ENCODE results near the gene CR1L.

DNA sequence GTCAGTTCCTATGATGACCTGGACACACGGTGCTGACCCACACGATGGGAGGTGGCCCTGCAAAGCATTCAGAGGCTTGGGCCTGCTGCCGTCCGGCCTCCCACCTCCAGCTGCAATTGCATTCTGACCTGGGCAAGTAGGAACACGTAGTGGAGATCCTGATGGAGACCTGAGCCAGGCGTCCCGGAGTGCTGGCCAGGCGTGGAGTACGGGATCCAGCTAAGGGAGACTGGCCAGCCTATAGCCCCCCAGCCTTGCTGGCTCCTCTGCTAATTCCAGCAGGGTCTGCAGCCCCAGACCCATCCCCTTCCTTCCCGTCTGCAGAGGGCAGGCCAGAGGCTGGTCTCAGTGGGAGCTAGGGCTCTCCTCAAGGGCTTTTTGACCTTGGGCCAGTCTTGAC, 118.2 kb downstream of the CR1L start:
- TF ChIP-seq NANOG (IDR thresholded peaks at IDR 0.05; ENCODE audit: borderline replicate concordance) (no peak), POLR2AphosphoS5 (IDR thresholded peaks at IDR 0.05; ENCODE audit: low read depth) (no peak), JUNB (IDR thresholded peaks at IDR 0.05; ENCODE audit: unreplicated experiment) (no peak), EZH2 (IDR thresholded peaks at IDR 0.05; ENCODE audit: low read depth, unreplicated experiment) (no peak), EZH2phosphoT487 (IDR thresholded peaks at IDR 0.05; ENCODE audit: unreplicated experiment) (no peak)
- TF ChIP-seq, protein P1, sequence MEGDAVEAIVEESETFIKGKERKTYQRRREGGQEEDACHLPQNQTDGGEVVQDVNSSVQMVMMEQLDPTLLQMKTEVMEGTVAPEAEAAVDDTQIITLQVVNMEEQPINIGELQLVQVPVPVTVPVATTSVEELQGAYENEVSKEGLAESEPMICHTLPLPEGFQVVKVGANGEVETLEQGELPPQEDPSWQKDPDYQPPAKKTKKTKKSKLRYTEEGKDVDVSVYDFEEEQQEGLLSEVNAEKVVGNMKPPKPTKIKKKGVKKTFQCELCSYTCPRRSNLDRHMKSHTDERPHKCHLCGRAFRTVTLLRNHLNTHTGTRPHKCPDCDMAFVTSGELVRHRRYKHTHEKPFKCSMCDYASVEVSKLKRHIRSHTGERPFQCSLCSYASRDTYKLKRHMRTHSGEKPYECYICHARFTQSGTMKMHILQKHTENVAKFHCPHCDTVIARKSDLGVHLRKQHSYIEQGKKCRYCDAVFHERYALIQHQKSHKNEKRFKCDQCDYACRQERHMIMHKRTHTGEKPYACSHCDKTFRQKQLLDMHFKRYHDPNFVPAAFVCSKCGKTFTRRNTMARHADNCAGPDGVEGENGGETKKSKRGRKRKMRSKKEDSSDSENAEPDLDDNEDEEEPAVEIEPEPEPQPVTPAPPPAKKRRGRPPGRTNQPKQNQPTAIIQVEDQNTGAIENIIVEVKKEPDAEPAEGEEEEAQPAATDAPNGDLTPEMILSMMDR (conservative IDR thresholded peaks at IDR 0.05; ENCODE audit: low read depth in 2 of 2): peak in 1 of 2 experiments; percentile 11; a peak in 1 of 4 replicates
- TF ChIP-seq, protein P2, sequence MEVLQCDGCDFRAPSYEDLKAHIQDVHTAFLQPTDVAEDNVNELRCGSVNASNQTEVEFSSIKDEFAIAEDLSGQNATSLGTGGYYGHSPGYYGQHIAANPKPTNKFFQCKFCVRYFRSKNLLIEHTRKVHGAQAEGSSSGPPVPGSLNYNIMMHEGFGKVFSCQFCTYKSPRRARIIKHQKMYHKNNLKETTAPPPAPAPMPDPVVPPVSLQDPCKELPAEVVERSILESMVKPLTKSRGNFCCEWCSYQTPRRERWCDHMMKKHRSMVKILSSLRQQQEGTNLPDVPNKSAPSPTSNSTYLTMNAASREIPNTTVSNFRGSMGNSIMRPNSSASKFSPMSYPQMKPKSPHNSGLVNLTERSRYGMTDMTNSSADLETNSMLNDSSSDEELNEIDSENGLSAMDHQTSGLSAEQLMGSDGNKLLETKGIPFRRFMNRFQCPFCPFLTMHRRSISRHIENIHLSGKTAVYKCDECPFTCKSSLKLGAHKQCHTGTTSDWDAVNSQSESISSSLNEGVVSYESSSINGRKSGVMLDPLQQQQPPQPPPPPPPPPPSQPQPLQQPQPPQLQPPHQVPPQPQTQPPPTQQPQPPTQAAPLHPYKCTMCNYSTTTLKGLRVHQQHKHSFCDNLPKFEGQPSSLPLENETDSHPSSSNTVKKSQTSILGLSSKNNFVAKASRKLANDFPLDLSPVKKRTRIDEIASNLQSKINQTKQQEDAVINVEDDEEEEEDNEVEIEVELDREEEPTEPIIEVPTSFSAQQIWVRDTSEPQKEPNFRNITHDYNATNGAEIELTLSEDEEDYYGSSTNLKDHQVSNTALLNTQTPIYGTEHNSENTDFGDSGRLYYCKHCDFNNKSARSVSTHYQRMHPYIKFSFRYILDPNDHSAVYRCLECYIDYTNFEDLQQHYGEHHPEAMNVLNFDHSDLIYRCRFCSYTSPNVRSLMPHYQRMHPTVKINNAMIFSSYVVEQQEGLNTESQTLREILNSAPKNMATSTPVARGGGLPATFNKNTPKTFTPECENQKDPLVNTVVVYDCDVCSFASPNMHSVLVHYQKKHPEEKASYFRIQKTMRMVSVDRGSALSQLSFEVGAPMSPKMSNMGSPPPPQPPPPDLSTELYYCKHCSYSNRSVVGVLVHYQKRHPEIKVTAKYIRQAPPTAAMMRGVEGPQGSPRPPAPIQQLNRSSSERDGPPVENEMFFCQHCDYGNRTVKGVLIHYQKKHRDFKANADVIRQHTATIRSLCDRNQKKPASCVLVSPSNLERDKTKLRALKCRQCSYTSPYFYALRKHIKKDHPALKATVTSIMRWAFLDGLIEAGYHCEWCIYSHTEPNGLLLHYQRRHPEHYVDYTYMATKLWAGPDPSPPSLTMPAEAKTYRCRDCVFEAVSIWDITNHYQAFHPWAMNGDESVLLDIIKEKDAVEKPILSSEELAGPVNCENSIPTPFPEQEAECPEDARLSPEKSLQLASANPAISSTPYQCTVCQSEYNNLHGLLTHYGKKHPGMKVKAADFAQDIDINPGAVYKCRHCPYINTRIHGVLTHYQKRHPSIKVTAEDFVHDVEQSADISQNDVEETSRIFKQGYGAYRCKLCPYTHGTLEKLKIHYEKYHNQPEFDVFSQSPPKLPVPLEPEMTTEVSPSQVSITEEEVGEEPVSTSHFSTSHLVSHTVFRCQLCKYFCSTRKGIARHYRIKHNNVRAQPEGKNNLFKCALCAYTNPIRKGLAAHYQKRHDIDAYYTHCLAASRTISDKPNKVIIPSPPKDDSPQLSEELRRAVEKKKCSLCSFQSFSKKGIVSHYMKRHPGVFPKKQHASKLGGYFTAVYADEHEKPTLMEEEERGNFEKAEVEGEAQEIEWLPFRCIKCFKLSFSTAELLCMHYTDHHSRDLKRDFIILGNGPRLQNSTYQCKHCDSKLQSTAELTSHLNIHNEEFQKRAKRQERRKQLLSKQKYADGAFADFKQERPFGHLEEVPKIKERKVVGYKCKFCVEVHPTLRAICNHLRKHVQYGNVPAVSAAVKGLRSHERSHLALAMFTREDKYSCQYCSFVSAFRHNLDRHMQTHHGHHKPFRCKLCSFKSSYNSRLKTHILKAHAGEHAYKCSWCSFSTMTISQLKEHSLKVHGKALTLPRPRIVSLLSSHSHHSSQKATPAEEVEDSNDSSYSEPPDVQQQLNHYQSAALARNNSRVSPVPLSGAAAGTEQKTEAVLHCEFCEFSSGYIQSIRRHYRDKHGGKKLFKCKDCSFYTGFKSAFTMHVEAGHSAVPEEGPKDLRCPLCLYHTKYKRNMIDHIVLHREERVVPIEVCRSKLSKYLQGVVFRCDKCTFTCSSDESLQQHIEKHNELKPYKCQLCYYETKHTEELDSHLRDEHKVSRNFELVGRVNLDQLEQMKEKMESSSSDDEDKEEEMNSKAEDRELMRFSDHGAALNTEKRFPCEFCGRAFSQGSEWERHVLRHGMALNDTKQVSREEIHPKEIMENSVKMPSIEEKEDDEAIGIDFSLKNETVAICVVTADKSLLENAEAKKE (CRISPR knock-in tag; IDR thresholded peaks at IDR 0.05): no peak
- TF ChIP-seq, protein P3, sequence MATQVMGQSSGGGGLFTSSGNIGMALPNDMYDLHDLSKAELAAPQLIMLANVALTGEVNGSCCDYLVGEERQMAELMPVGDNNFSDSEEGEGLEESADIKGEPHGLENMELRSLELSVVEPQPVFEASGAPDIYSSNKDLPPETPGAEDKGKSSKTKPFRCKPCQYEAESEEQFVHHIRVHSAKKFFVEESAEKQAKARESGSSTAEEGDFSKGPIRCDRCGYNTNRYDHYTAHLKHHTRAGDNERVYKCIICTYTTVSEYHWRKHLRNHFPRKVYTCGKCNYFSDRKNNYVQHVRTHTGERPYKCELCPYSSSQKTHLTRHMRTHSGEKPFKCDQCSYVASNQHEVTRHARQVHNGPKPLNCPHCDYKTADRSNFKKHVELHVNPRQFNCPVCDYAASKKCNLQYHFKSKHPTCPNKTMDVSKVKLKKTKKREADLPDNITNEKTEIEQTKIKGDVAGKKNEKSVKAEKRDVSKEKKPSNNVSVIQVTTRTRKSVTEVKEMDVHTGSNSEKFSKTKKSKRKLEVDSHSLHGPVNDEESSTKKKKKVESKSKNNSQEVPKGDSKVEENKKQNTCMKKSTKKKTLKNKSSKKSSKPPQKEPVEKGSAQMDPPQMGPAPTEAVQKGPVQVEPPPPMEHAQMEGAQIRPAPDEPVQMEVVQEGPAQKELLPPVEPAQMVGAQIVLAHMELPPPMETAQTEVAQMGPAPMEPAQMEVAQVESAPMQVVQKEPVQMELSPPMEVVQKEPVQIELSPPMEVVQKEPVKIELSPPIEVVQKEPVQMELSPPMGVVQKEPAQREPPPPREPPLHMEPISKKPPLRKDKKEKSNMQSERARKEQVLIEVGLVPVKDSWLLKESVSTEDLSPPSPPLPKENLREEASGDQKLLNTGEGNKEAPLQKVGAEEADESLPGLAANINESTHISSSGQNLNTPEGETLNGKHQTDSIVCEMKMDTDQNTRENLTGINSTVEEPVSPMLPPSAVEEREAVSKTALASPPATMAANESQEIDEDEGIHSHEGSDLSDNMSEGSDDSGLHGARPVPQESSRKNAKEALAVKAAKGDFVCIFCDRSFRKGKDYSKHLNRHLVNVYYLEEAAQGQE (IDR thresholded peaks at IDR 0.05; ENCODE audit: unreplicated experiment): no peak
